Measurements from ENCODE around the gene UNCX. TPM values are rescaled to one million over a fixed set of nuclear protein-coding genes. Genes with fewer than 3 reads are reported as not detected.

The UNCX gene
- total and polyA plus RNA-seq, 2 of the 8 experiments (the other 6 are each of a cell fraction or from before 2014, with no cell fraction given), result not detected

GRCh38 chr7:1188720-1189294 lies 43.9 kb upstream of the UNCX start (continued):
- TF ChIP-seq POU5F1 (IDR thresholded peaks at IDR 0.05; ENCODE audit: low read depth, low read length), result no peak
- no peak for TF ChIP-seq TBP (IDR thresholded peaks at IDR 0.05; ENCODE audit: low read depth, low read length)
- no peak for TF ChIP-seq BCL11A (IDR thresholded peaks at IDR 0.05; ENCODE audit: low read depth in 2 of 2, low read length in 2 of 2)
- TF ChIP-seq HDAC2 (IDR thresholded peaks at IDR 0.05; ENCODE audit: borderline replicate concordance in 1 of 2, low read depth in 2 of 2, low read length in 2 of 2), result no peak
